Activated CD4-positive, alpha-beta T cell treated with anti-CD3 and anti-CD28 coated beads, Interleukin-2, amount 10 ng/mL, durations not matched to agents 7 days and 5 days (primary cell): ENCODE measurements around the gene AMZ2. TPM values are rescaled to one million over a fixed set of nuclear protein-coding genes. Genes with fewer than 3 reads are reported as not detected.

ENCODE experiments used
- CTCF ChIA-PET: fragments of 350-600 bp; sonication (Branson Sonifier 250); formaldehyde crosslinking; loops from one replicate; lab custom pipeline; 2021; ENCODE audit warnings: antibody characterized with exemption; lab: Charles Lee
- POLR2A ChIA-PET: fragments of 350-600 bp; sonication (Branson Sonifier 250); formaldehyde crosslinking; loops from one replicate; lab custom pipeline; 2021; ENCODE audit warnings: antibody characterized with exemption; lab: Charles Lee
- DNase-seq: peaks from one replicate; pipeline ENCODE4 v3.0.0-alpha.2; 2020
- H3K27ac Mint-ChIP-seq: one replicate; pipeline ENCODE4 v1.8.0; 2021; ENCODE audit warnings: mild to moderate bottlenecking, moderate library complexity, mixed read lengths
- H3K27me3 Mint-ChIP-seq: one replicate; pipeline ENCODE4 v1.8.0; 2021; ENCODE audit warnings: mixed read lengths
- H3K36me3 Mint-ChIP-seq: one replicate; pipeline ENCODE4 v1.8.0; 2021; ENCODE audit warnings: low read depth, mixed read lengths
- H3K4me1 Mint-ChIP-seq: one replicate; pipeline ENCODE4 v1.8.0; 2021; ENCODE audit warnings: mixed read lengths
- H3K4me3 Mint-ChIP-seq: one replicate; pipeline ENCODE4 v1.8.0; 2021; ENCODE audit warnings: mild to moderate bottlenecking, moderate library complexity, mixed read lengths
- H3K9me3 Mint-ChIP-seq: one replicate; pipeline ENCODE4 v1.8.0; 2021; ENCODE audit warnings: mixed read lengths
- total RNA-seq, 2 experiments: library from RNA; stranded (reverse); gene quantifications; one replicate each; pipeline ENCODE4 v1.2.3, GENCODE V29; 2021

Gene AMZ2
- total RNA-seq, 2 experiments from 2014 or later, result 72.5 to 82.3 TPM

- H3K4me1 Mint-ChIP-seq, result peaks cover 56% of the 10 kb centered on the region
- CTCF ChIA-PET, result interaction anchor here (0.8 to 3.8 kb wide), 3 partner anchors 109 to 173 kb away, joined by 3 to 10 read pairs (median 6); no protein-coding TSS in a partner anchor
These were observed 41.6 kb downstream of the AMZ2 start for GRCh38 chr17:68289473-68289872.

GRCh38 chr17:68289936-68290267, 42.1 kb downstream of the AMZ2 start:
- Mint-ChIP-seq H3K27me3 (no peaks in the 10 kb centered on the region), H3K36me3 (peaks cover 17% of the 10 kb centered on the region), H3K4me3 (peak overlapping the region; percentile 97), H3K4me1 (peaks cover 59% of the 10 kb centered on the region), H3K27ac (peak overlapping the region; percentile 99), H3K9me3 (no peaks in the 10 kb centered on the region)
- ChIA-PET POLR2A (no interaction called here), CTCF (interaction anchor here (0.8 to 3.8 kb wide), 3 partner anchors 109 to 172 kb away, joined by 3 to 10 read pairs (median 6); no protein-coding TSS in a partner anchor)
- no peak for DNase-seq

More at GRCh38 chr17:68289473-68289872, 41.6 kb downstream of the AMZ2 start:
- POLR2A ChIA-PET, result no interaction called here
- peak overlapping the region; percentile 99 for H3K27ac Mint-ChIP-seq
- no peak for DNase-seq
- H3K36me3 Mint-ChIP-seq, result peaks cover 14% of the 10 kb centered on the region
- H3K27me3 Mint-ChIP-seq, result no peaks in the 10 kb centered on the region
- no peaks in the 10 kb centered on the region for H3K9me3 Mint-ChIP-seq
- peak overlapping the region; percentile 97 for H3K4me3 Mint-ChIP-seq

GRCh38 chr17:68290268-68290954, 42.6 kb downstream of the AMZ2 start:
- Mint-ChIP-seq H3K4me1 (peaks cover 60% of the 10 kb centered on the region), H3K27me3 (no peaks in the 10 kb centered on the region), H3K27ac (peak overlapping the region; percentile 99), H3K4me3 (peak overlapping the region; percentile 97), H3K9me3 (no peaks in the 10 kb centered on the region), H3K36me3 (peaks cover 19% of the 10 kb centered on the region)
- ChIA-PET POLR2A (interaction anchor here (0.6 to 1.0 kb wide), 2 partner anchors 67 to 141 kb away, joined by 3 read pairs; no protein-coding TSS in a partner anchor), CTCF (interaction anchor here (0.5 to 3.8 kb wide), 6 partner anchors 32 to 304 kb away, joined by 3 to 10 read pairs (median 4); no protein-coding TSS in a partner anchor)
- peak; percentile 63 for DNase-seq

- peaks cover 61% of the 10 kb centered on the region for H3K4me1 Mint-ChIP-seq
- H3K27me3 Mint-ChIP-seq, result no peaks in the 10 kb centered on the region
- H3K27ac Mint-ChIP-seq, result peak within 1 kb of the TSS; percentile 99
- H3K4me3 Mint-ChIP-seq, result peak within 1 kb of the TSS; percentile 97
- H3K36me3 Mint-ChIP-seq, result peaks cover 19% of the 10 kb centered on the region
- ChIA-PET CTCF (interaction anchor here (0.5 to 3.8 kb wide), 11 partner anchors 17 to 305 kb away, joined by 3 to 10 read pairs (median 3); no protein-coding TSS in a partner anchor), POLR2A (interaction anchor here (0.6 to 1.4 kb wide), 4 partner anchors 54 to 141 kb away, joined by 3 to 5 read pairs (median 3); no protein-coding TSS in a partner anchor)
- H3K9me3 Mint-ChIP-seq, result no peaks in the 10 kb centered on the region
- DNase-seq, result peak; percentile 84
These were observed 43.4 kb downstream of the AMZ2 start, which contains the start of the genes ARSG and SLC16A6 for GRCh38 chr17:68290955-68291835. Gene ARSG (plus strand): TSS chr17:68291495. CDS start chr17:68307494, 15,999 bp downstream. Gene SLC16A6 (minus strand): TSS chr17:68291127. CDS start chr17:68278320, 12,807 bp downstream.

- Mint-ChIP-seq H3K27me3 (no peaks in the 10 kb centered on the region), H3K9me3 (no peaks in the 10 kb centered on the region), H3K4me3 (peak overlapping the region; percentile 76), H3K4me1 (peaks cover 67% of the 10 kb centered on the region), H3K27ac (peak overlapping the region; percentile 93), H3K36me3 (peaks cover 19% of the 10 kb centered on the region)
- POLR2A ChIA-PET, result interaction anchor here (0.5 to 1.4 kb wide), 5 partner anchors 42 to 167 kb away, joined by 3 to 5 read pairs (median 3); no protein-coding TSS in a partner anchor
- CTCF ChIA-PET, result interaction anchor here (0.7 to 3.8 kb wide), 9 partner anchors 17 to 167 kb away, joined by 3 to 10 read pairs (median 3); no protein-coding TSS in a partner anchor
- DNase-seq, result peak; percentile 95
These were observed 44.2 kb downstream of the AMZ2 start for GRCh38 chr17:68291836-68292688.

GRCh38 chr17:68292689-68293040, 44.8 kb downstream of the AMZ2 start:
- Mint-ChIP-seq H3K9me3 (no peaks in the 10 kb centered on the region), H3K27ac (peak overlapping the region; percentile 93), H3K27me3 (no peaks in the 10 kb centered on the region), H3K4me1 (peaks cover 69% of the 10 kb centered on the region), H3K4me3 (peak overlapping the region; percentile 76), H3K36me3 (peaks cover 19% of the 10 kb centered on the region)
- ChIA-PET CTCF (interaction anchor here (1.4 to 1.6 kb wide), 5 partner anchors 18 to 166 kb away, joined by 3 to 5 read pairs (median 3); no protein-coding TSS in a partner anchor), POLR2A (interaction anchor here (0.5 to 1.4 kb wide), 2 partner anchors 41 to 53 kb away, joined by 3 read pairs; no protein-coding TSS in a partner anchor)
- no peak for DNase-seq

GRCh38 chr17:68293490-68294195, 45.8 kb downstream of the AMZ2 start:
- Mint-ChIP-seq H3K36me3 (peaks cover 17% of the 10 kb centered on the region), H3K27me3 (no peaks in the 10 kb centered on the region), H3K9me3 (no peaks in the 10 kb centered on the region), H3K4me3 (no peak overlapping the region), H3K4me1 (peaks cover 69% of the 10 kb centered on the region), H3K27ac (no peak overlapping the region)
- ChIA-PET POLR2A (no interaction called here), CTCF (interaction anchor here (1.3 kb wide), 1 partner anchor 61 kb away, joined by 3 read pairs; no protein-coding TSS in a partner anchor)
- DNase-seq, result no peak

GRCh38 chr17:68294196-68294555, 46.3 kb downstream of the AMZ2 start:
- Mint-ChIP-seq H3K4me1 (peaks cover 66% of the 10 kb centered on the region), H3K4me3 (no peak overlapping the region), H3K27ac (peak overlapping the region; percentile 9), H3K27me3 (no peaks in the 10 kb centered on the region), H3K36me3 (peaks cover 13% of the 10 kb centered on the region), H3K9me3 (no peaks in the 10 kb centered on the region)
- DNase-seq, result no peak
- ChIA-PET CTCF (interaction anchor here (1.3 kb wide), 1 partner anchor 61 kb away, joined by 3 read pairs; no protein-coding TSS in a partner anchor), POLR2A (no interaction called here)

- CTCF ChIA-PET, result no interaction called here
- POLR2A ChIA-PET, result no interaction called here
- no peak overlapping the region for H3K27ac Mint-ChIP-seq
These were observed 46.8 kb downstream of the AMZ2 start for GRCh38 chr17:68294617-68295016.

GRCh38 chr17:68295086-68295485, 47.2 kb downstream of the AMZ2 start:
- Mint-ChIP-seq H3K27me3 (no peaks in the 10 kb centered on the region), H3K4me3 (no peak overlapping the region), H3K4me1 (peaks cover 60% of the 10 kb centered on the region), H3K36me3 (peaks cover 13% of the 10 kb centered on the region), H3K9me3 (no peaks in the 10 kb centered on the region), H3K27ac (peak overlapping the region; percentile 1)
- ChIA-PET POLR2A (no interaction called here), CTCF (no interaction called here)
- DNase-seq, result no peak

More at GRCh38 chr17:68294617-68295016, 46.8 kb downstream of the AMZ2 start:
- Mint-ChIP-seq H3K9me3 (no peaks in the 10 kb centered on the region), H3K27me3 (no peaks in the 10 kb centered on the region), H3K4me3 (no peak overlapping the region), H3K4me1 (peaks cover 64% of the 10 kb centered on the region), H3K36me3 (peaks cover 15% of the 10 kb centered on the region)
- no peak for DNase-seq
